NCI-H526 treated with DMSO at 0.1 percent for 48 hours (cell line): Measurements from ENCODE around the gene COX10.
"Not testable (repeated sequence)": the region's sequence is repeated elsewhere in the genome, so short reads cannot be mapped to it uniquely, and the experiment has no call there.

Source experiments
- DNase-seq: peaks from one replicate; lab custom pipeline; 2025; lab: John Stamatoyannopoulos, UW

Gene COX10

DNA sequence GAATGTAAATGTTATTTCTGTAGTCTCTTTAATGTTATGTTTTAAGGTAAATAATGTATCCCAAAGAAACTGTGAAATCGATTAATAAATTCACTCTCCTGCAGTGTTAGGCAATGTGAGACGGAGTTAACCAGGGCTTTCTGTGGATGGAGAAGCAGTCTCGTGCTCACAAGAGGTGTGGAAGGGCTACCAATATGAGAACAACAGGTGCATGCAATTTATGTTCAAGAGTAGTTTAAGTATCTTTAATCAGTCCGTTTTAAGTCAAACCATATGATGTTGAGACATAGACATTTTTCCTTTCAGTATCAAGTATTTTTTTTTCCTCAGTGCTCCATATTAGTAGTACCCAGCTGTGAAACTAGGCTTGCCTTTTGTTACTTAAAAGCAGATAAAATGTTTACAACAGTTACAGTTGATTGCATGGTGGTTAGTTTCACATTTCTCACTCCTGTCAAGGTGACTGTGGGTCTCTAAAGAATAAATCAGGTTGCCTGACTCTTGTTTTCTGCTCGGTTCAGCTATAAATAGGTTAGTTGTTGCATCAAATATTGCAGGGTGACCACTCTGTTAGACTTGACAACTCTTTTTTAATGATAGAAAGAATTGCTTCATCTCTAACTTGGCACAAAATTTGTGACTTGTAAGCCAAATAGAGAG is 54.4 kb downstream of the COX10 start:
- DNase-seq: no peak

DNA sequence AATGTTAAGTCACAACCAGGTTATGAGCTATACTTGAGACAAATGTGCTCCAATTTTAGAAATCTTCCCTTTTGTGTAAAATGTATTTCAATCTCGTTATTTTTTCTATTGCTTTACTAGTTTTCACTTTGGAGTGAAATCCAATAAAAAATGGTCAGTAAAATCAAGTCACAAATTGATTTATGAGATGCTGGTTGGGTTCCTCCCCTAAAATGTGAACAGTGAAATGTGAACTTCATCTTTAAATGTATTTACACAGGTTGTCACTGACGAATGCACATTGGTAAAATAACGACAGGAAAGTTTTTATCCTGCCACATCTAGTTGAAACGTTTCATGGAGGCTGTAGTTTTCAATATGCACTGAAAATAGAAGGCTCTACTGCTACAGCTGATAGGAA is 55.5 kb downstream of the COX10 start:
- no peak for DNase-seq

DNA sequence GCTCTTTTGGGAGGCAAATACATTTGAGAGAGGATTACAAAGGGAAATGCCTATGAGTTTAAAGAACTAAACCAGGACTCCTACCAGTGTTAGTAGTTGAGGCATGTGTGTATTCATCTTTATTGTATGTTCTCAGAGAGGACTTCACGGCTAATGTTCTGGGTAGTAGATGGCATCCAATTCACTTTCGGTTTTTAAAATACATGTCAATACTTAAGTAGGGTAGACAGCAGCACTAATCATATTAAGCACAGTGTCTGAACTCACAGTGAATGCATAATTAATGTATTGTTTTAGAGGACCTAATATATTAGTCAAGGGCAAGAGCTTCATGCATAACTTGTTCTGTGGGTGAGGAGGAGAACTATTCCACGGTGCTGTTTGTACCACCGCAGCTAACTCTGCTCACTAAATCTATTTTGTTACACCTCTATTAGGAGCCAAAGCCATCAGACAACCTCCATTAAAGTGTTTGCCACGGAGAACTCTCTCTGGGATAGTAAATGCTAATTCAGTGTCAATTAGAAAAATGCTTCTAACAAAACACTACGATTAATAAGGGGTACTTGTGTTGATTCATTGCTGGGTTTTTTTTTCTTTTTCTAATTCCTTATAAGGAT is 56.3 kb downstream of the COX10 start:
- no peak for DNase-seq

DNA sequence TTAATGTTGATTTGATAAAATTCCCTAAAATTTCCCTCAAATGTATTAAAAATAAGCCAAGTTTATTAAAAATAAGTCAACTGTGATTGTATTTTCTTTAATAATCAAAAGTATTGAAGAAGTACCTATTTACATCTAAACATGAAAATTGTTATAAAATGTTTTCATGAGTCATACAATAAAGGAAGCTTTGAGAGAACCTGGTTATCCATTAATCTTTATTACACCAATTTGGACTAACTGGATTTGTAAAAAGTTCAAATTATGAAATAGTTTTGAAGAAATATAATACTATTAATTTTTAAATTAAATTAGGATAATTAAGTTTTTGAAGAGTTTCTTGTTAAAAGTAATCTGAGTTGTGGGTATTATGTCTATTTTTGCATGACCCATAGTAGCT is 63.8 kb downstream of the COX10 start:
- no peak for DNase-seq

DNA sequence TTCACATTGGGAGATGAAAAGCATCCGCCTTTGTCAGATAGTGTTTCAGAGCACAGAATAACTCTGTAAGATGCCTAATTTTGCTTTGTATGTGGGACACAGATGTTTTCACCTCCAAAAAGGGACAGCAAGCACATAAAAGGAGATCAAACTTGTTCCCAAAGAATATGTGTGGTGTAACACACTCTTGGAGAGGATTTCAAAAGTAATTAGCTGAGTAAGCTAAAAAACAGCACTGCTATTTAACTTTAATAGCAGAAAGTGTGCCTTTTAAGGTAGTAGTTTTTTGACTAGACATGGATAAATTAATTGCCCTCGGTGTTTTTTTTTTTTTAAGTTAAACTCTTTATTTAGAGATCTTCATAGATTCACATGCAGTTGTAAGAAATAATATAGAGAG is 65.2 kb downstream of the COX10 start:
- DNase-seq: no peak

DNA sequence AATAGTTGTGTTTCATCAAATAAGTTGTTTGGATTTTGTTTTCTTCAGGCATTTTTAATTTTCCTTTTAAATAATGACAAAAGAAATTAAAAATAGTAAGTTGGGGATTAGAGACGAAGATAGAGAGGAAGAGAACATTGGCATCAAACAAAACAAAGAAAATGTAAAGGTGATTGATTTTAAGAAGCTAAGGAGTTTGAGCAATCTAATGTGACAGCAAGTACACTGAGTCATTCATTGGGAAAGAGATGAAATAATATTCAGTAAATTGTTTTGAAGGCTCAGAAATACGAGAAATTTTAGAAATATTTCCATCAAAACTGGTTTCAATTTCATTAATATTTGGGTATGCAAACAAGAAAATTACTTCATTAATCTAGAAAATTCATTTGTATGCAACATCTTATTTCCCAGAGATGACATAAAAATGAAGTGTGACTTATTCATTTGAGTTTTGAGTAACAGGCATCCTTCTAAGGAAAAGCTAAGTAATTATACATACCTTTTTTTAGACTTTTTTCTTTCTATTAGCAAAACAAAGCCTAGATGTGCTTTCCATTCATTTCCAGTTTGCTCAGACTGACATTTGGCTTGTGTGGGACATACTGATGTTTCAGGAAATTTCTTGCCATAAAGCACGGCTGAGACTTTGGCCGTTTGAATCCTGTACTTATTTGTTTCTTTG is 66.7 kb downstream of the COX10 start:
- no peak for DNase-seq

DNA sequence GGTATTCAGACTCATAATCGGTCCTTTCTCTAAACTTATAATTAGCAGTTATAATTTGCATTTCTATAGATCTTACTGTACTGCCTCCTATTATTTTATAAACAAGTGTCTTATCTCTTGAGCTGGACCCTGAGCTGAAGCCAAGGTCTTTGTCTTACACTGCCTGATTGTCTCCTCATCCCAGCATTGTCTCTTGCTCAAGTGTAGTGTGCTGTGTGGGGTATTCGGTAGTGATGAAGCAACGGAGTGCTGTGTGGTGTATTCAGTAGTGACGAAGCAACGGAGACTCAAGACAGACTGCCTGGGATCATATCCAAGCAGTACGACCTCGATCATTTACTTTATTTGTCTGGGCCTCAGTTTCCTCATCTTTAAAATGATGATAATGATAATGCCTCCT is 69.3 kb downstream of the COX10 start:
- DNase-seq: no peak

DNA sequence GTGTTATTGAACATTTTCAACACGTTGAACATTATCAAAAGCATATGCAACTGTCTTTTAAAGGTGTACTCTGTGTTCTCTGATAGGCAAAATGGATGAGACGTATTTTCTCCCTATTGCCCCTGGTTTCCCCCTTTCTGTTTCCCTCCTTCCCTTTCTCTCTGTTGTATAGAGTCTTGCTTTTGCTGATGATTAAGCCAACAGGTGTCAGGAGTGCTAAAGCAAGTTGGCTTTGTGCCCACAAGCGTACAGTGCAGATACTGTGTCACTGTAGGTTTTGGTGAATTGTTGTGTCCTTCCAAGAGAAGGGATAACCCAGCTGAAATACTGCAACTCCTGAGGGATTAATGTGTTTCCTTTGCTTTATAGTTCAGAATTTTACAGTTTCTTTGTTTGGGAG is 74.4 kb downstream of the COX10 start:
- no peak for DNase-seq

DNA sequence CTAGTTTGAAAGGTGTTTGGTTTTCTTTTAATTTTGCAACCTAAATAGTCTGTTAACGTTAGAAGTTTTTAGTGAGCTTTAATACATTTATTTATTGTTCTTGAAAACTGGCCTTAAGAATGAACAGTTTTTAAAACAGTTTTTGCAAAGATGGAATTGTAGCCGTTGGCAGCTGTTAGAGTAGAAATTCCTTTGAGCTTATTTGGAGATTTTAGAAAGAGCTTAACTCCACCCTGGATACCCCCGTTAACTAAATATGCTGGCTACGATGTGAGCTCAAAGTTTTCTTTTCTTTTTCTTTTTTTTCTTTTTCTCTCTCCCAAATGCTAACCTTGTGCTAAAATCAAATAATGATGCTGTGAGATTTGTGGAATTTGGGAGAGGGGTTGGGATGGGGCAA is 75.2 kb downstream of the COX10 start:
- no peak for DNase-seq

DNA sequence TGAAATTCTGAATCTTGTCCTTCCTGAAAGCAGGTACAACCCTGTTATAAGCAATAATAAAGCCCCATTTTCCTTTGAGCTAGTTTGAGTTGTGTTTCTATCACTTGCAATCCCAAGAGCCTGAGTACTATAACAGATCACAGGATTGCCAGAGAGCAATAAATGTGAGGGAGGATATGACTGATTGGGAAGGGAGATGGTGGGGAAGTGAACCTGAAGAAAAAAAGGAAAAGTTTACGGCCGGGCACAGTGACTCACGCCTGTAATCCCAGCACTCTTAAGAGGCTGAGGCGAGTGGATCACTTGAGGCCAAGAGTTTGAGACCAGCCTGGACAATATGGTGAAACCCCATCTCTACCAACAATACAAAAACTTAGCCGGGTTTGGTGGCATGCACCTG is 80.4 kb downstream of the COX10 start:
- no peak for DNase-seq

DNA sequence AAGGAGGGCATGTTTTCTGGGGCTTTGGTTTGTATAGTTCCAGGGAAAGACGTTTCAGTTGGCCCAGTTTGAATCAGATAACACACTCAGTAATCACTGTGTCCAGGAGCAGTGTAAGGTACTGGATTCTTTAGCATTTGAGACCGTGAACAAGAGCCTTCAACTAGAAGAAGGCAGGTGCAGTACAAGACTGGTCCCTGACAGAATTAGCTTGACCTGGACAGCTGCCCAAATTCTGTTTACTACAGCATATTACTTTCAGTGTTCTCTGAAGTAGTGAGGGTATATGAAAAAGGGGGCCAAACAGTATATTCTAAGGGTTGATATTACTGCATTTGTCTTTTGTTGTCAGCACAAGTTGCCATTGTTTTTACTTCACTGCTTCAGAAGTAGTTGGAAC is 81.3 kb downstream of the COX10 start:
- no peak for DNase-seq

DNA sequence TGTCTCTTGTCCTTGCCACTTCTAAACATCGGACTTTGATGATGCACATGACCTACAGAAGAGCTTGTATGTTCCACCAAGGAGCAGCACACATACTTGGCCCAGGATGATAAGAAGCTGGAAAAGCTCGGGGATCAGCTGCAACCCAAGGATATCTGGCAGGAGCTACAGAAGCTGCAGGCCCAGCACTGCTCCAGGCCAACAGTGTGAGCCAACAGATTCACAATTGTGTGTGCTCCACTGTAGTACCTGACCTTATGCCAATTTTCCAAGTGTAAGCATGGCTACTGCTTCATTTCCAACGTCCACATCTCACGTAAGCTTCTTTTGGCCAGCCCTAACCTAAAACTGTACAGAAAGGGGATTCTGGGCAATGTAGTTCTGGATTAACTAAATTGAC is 83.4 kb downstream of the COX10 start:
- DNase-seq: no peak

DNA sequence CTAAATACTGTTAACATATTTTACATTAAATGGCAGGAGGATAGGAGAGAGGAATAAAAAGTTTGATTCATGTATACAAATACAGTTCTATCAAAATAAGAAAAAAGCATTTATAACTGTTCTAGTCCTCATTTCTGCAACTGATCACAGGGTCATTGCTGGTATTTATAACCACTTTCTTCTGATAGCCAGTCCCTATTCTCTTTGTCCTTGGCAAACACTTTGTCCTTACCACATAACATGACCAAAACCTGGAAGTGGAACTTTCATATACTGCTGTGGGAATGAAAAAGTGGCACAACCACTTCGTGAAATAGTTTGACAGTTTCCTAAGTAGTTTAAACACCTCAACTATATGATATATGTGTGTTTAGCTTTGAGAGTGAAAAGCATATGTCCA is 84.1 kb downstream of the COX10 start:
- DNase-seq: no peak

DNA sequence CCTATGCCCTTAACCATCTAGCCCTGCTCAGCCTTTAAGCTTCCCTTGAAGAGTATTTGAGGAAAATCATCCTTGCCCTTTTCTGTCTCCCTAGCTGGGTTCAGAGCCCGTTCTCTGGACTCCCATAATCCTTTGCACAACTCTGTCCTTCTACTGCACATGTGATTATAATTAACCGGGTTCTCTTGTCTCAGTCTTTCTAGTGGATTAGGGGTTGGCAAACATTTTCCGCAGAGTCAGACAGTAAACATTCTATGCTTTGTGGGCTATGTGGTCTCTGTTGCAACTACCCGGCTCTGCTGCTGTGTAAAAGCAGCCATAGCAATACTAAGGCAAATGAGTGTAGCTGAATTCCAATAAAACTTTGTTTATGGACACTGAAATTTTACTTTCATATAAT is 87.4 kb downstream of the COX10 start:
- no peak for DNase-seq

DNA sequence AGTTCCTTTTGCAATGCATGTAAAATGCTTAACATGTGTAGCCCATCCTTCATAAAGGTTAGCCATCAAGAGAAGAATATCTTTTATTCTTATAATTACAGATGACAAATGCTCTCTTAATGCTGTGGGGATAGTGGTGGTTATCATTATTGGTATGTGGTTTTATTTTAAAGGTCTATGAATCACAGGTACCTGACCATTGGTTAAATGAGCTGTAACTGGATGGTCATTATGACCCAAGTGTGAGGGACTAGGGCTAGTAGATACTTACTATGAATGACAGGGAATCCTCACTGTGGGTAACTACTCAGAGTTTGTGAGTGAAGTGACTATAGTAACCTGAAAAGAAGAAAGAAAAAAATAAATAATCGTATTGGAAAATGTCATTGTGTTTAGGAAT is 88.5 kb downstream of the COX10 start:
- DNase-seq: no peak

DNA sequence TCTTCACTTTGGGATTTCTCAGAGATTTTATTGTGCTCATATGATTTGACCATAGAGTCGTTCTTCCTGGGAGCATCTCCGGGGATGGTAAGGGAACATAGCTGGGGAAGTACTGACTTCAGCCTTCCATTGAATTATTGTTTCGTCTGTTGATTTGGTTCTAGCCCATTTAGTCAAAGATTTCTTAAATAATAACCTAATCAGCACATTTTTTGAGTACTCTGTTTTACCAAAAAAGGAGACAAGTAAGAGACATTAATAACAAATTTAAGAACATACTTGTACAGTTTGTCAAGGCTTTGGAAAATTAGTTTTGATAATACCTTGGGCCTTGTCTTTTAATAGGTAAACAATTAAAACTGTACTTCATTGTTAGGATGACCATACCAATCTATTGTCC is 89.4 kb downstream of the COX10 start:
- DNase-seq: no peak

DNA sequence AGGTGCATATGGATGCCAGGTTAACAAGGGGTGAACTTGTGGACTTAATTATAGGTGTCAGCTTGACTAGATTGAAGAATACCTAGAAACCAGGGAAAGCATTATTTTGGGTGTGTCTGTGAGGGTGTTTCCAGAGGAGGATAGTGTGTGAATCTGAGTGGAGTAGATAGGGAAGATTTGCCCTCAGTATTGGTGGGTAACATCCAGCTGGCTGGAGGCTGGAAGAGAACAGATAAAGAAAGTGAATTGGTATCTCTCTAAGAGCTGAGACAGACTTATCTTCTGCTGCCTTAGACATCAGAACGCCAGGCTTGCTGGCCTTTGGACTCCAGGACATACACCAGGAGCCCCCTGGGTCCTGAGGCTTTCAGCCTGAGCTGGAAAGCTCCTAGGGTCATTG is 92.1 kb downstream of the COX10 start:
- DNase-seq: no peak

DNA sequence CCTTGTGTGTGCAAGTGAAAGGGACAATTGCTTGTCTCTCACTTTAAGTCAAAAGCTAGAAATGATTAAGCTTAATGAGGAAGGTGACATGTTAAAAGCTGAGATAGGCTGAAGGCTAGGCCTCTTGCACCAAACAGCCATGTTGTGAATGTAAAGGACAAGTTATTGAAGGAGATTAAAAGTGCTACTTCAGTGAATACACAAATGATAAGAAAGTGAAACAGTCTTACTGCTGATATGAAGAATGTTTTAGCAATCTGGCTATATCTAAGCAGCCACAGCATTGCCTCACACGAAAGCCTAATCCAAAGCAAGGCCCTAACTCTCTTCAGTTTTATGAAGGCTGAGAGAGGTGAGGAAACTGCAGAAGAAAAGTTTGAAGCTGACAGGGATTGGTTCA is 96.3 kb downstream of the COX10 start:
- no peak for DNase-seq

DNA sequence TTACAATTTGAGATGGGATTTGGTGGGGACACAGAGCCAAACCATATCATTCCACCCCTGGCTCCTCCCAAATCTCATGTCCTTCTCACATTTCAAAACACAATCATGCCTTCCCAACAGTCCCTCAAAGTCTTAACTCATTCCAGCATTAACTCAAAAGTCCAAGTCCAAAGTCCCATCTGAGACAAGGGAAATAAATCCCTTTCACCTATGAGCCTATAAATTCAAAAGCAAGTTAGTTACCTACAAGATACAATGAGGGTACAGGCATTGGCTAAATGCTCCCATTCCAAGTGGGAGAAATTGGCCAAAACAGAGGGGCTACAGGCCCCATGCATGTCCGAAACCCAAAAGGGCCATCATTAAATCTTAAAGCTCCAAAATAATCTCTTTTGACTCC is 98.5 kb downstream of the COX10 start:
- DNase-seq: not testable (repeated sequence)

DNA sequence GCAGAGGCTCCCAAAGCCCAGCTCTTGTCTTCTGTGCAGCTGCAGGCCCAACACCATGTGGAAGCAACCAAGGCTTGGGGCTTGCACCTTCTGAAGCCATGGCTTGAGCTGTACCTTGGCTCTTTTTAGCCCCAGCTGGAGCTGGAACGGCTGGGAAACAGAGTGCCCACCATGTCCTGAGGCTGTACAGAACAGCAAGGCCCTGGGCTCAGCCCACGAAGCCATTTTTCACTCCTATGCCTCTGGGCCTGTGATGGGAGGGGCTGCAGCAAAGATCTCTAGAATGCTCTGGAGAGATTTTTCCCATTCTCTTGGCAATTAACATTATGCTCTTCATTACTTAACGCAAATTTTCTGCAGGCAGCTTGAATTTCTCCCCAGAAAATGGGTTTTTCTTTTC is 99.3 kb downstream of the COX10 start:
- DNase-seq: no peak

DNA sequence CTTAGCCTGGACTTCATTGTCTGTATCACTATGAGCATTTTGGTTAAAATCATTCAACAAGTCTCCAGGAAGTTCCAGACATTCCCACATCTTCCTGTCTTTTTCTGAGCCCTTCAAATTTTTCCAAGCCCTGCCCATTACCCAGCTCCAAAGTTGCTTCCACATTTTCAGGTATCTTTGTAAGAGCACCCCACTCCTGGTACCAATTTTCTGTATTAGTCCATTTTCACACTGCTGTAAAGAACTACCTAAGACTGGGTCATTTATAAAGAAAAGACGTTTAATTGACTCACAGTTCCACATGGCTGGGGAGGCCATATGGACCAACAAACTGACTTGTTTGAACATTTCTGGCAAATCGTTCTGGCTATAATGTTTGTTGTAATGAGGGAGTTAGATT is 100.0 kb downstream of the COX10 start:
- no peak for DNase-seq

DNA sequence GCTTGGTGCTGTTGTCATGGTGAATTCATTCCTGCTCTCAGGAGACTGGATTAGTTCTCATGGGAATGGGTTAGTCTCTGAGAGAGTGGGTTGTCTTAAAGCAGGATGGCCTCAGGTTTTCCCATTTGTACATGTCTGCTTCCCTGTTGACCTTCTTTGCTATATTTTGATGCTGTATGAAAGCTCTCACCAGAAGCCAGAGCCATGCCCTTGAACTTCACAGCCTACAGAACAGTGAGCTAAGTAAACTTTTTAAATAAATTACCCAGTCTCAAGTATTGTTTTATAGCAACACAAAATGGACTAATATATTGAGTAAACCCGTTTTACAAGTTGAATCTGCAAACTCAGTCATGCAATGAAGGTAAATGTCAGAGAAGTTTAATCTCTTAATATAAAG is 100.6 kb downstream of the COX10 start:
- no peak for DNase-seq

DNA sequence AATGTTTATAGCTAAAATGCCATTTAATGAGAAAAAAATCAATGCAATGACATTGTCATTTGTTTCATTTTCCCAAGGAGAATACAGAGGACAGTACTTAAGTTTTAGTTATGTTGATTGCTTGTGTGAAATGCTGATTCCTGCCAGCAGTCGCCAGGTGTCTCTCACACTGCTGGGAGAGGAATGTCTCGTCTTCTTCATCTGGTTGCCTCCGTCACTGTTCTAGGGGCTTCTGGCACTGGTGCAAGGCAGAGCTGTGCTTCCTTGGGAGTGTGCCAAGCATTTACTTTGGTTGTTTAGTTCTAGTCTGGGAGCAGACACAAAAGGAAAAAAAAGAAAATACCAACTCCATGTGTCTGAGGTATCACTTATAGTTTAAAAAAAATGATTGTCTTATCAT is 107.7 kb downstream of the COX10 start:
- not testable (repeated sequence) for DNase-seq

DNA sequence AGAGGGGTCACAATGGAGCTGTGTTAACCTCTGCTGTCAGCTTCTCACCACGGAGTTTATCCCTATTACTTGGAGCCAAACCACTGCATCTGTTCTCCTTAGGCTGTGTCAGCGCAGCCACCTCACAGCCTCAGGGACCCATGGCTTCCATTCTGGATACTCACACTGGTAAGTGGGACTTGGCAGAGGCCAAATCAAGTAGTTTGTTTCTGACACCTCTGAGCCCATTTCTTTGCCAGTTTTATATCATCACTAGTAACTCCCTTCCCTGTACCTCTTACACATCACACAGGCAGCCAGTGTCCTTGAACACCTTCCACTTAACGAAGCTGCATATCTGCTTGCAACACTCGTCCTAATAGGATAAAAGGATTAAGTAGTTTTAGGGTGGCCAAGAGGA is 108.5 kb downstream of the COX10 start:
- not testable (repeated sequence) for DNase-seq
